SK-N-SH treated with all-trans-retinoic acid at 6 μM for 48 hours (cell line): Measurements from ENCODE around the gene ABCC4.

ENCODE experiments used
- ATAC-seq: fragments of 200-7000 bp; cut with Tn5 transposase; 3 replicates; pipeline ENCODE4 v1.9.1; 2020; ENCODE audit warnings: mild to moderate bottlenecking, moderate library complexity
- ARNTL ChIP-seq: fragments of 450-650 bp; formaldehyde crosslinking; IDR thresholded peaks from 2 replicates; pipeline ENCODE4 v1.5.0; 2020; ENCODE audit warnings: low read depth, mild to moderate bottlenecking, moderate library complexity, borderline replicate concordance
- BACH2 ChIP-seq: fragments of 250-450 bp; sonication (Bioruptor Pico); IDR thresholded peaks from 2 replicates; pipeline ENCODE4 v1.9.0; 2021; ENCODE audit warnings: mild to moderate bottlenecking, borderline replicate concordance
- CREB5 ChIP-seq: fragments of 250-450 bp; sonication (Bioruptor Pico); IDR thresholded peaks from 2 replicates; pipeline ENCODE4 v1.5.1; 2020; ENCODE audit warnings: low read depth, mild to moderate bottlenecking, moderate library complexity
- CSDC2 ChIP-seq: fragments of 250-450 bp; sonication (Bioruptor Pico); IDR thresholded peaks from 2 replicates; pipeline ENCODE4 v1.5.0; 2020; ENCODE audit warnings: mild to moderate bottlenecking, moderate library complexity
- CSRNP3 ChIP-seq: fragments of 250-450 bp; sonication (Bioruptor Pico); IDR thresholded peaks from 2 replicates; pipeline ENCODE4 v1.5.1; 2021; ENCODE audit warnings: mild to moderate bottlenecking, moderate library complexity
- ESRRG ChIP-seq: fragments of 250-450 bp; sonication (Bioruptor Pico); IDR thresholded peaks from 2 replicates; pipeline ENCODE4 v1.6.1; 2021; ENCODE audit warnings: mild to moderate bottlenecking
- ISL1 ChIP-seq: fragments of 250-450 bp; sonication (Bioruptor Pico); IDR thresholded peaks from 2 replicates; pipeline ENCODE4 v2.1.2; 2022; ENCODE audit warnings: mild to moderate bottlenecking, moderate library complexity
- OSR1 ChIP-seq: fragments of 250-450 bp; sonication (Bioruptor Pico); IDR thresholded peaks from 2 replicates; pipeline ENCODE4 v1.8.0; 2022; ENCODE audit warnings: moderate library complexity, mild to moderate bottlenecking, inconsistent platforms
- PATZ1 ChIP-seq: fragments of 250-450 bp; sonication (Bioruptor Pico); IDR thresholded peaks from 2 replicates; pipeline ENCODE4 v1.8.0; 2020; ENCODE audit warnings: mild to moderate bottlenecking, moderate library complexity, borderline replicate concordance
- POU6F1 ChIP-seq: fragments of 250-450 bp; sonication (Bioruptor Pico); IDR thresholded peaks from 2 replicates; pipeline ENCODE4 v1.8.0; 2021; ENCODE audit warnings: low read depth, mild to moderate bottlenecking, moderate library complexity, borderline replicate concordance
- PPARA ChIP-seq: fragments of 250-450 bp; sonication (Bioruptor Pico); IDR thresholded peaks from 2 replicates; pipeline ENCODE4 v1.5.0; 2020; ENCODE audit warnings: mild to moderate bottlenecking, borderline replicate concordance
- RARB ChIP-seq: fragments of 250-450 bp; sonication (Bioruptor Pico); IDR thresholded peaks from 2 replicates; pipeline ENCODE4 v1.8.0; 2021; ENCODE audit warnings: mild to moderate bottlenecking, moderate library complexity
- SNAI2 ChIP-seq: fragments of 250-450 bp; sonication (Bioruptor Pico); IDR thresholded peaks from 2 replicates; pipeline ENCODE4 v1.5.0; 2020; ENCODE audit warnings: mild to moderate bottlenecking, moderate library complexity
- TCF4 ChIP-seq: fragments of 250-450 bp; sonication (Bioruptor Pico); IDR thresholded peaks from 2 replicates; pipeline ENCODE4 v1.8.0; 2021; ENCODE audit warnings: mild to moderate bottlenecking, moderate library complexity, borderline replicate concordance
- TOX ChIP-seq: fragments of 250-450 bp; sonication (Bioruptor Pico); IDR thresholded peaks from 2 replicates; pipeline ENCODE4 v1.8.0; 2021; ENCODE audit warnings: mild to moderate bottlenecking, moderate library complexity, borderline replicate concordance
- TSHZ2 ChIP-seq: fragments of 250-450 bp; sonication (Bioruptor Pico); IDR thresholded peaks from 2 replicates; pipeline ENCODE4 v1.5.0; 2020; ENCODE audit warnings: mild to moderate bottlenecking, moderate library complexity
- ZC3H10 ChIP-seq: fragments of 250-450 bp; sonication (Bioruptor Pico); IDR thresholded peaks from 2 replicates; pipeline ENCODE4 v1.5.1; 2021; ENCODE audit warnings: mild to moderate bottlenecking, moderate library complexity
- ZFP3 ChIP-seq: fragments of 250-450 bp; sonication (Bioruptor Pico); IDR thresholded peaks from 2 replicates; pipeline ENCODE4 v1.5.0; 2020; ENCODE audit warnings: mild to moderate bottlenecking, moderate library complexity
- ZFP30 ChIP-seq: fragments of 450-650 bp; formaldehyde crosslinking; IDR thresholded peaks from 2 replicates; pipeline ENCODE4 v1.5.0; 2022; ENCODE audit warnings: mild to moderate bottlenecking, moderate library complexity
- ZNF565 ChIP-seq: fragments of 450-650 bp; formaldehyde crosslinking; conservative IDR thresholded peaks from 2 replicates; pipeline ENCODE4 v1.5.0; 2020; ENCODE audit warnings: low read depth, mild to moderate bottlenecking, moderate library complexity
- ZNF70 ChIP-seq: fragments of 450-650 bp; formaldehyde crosslinking; IDR thresholded peaks from 2 replicates; pipeline ENCODE4 v1.5.0; 2020; ENCODE audit warnings: mild to moderate bottlenecking, moderate library complexity
- ZNF8 ChIP-seq: fragments of 450-650 bp; formaldehyde crosslinking; IDR thresholded peaks from 2 replicates; pipeline ENCODE4 v1.5.0; 2020; ENCODE audit warnings: mild to moderate bottlenecking, moderate library complexity

Gene ABCC4

GRCh38 chr13:95207769-95208366, 93.4 kb downstream of the ABCC4 start (continued):
- no peak for TF ChIP-seq TSHZ2 (CRISPR knock-in tag)

GRCh38 chr13:95206116-95206515, 95.1 kb downstream of the ABCC4 start:
- ATAC-seq, result no peak
- TF ChIP-seq ZNF565 (CRISPR knock-in tag) (no peak), RARB (CRISPR knock-in tag) (no peak), ZNF70 (no peak), OSR1 (CRISPR knock-in tag) (no peak), BACH2 (no peak), PPARA (no peak), ESRRG (CRISPR knock-in tag) (no peak), SNAI2 (no peak), ISL1 (CRISPR knock-in tag) (no peak), ZFP30 (CRISPR knock-in tag) (no peak), ZFP3 (CRISPR knock-in tag) (no peak), CSDC2 (no peak), ZNF8 (CRISPR knock-in tag) (no peak), POU6F1 (no peak), CREB5 (CRISPR knock-in tag) (no peak), TOX (no peak), PATZ1 (no peak), TSHZ2 (CRISPR knock-in tag) (no peak), ZC3H10 (CRISPR knock-in tag) (no peak), ARNTL (CRISPR knock-in tag) (no peak)

GRCh38 chr13:95204231-95204765, 97.0 kb downstream of the ABCC4 start:
- no peak for ATAC-seq
- TF ChIP-seq ARNTL (CRISPR knock-in tag) (no peak), ZFP30 (CRISPR knock-in tag) (no peak), PATZ1 (no peak), TCF4 (CRISPR knock-in tag) (no peak), PPARA (no peak), SNAI2 (no peak), OSR1 (CRISPR knock-in tag) (no peak), TOX (no peak), POU6F1 (no peak), ISL1 (CRISPR knock-in tag) (no peak), ZFP3 (CRISPR knock-in tag) (no peak), CSRNP3 (no peak), BACH2 (no peak)
